ENCODE results near the gene PRRT1.
"Not testable (repeated sequence)": the region's sequence is repeated elsewhere in the genome, so short reads cannot be mapped to it uniquely, and the experiment has no call there.

PRRT1 gene

DNA sequence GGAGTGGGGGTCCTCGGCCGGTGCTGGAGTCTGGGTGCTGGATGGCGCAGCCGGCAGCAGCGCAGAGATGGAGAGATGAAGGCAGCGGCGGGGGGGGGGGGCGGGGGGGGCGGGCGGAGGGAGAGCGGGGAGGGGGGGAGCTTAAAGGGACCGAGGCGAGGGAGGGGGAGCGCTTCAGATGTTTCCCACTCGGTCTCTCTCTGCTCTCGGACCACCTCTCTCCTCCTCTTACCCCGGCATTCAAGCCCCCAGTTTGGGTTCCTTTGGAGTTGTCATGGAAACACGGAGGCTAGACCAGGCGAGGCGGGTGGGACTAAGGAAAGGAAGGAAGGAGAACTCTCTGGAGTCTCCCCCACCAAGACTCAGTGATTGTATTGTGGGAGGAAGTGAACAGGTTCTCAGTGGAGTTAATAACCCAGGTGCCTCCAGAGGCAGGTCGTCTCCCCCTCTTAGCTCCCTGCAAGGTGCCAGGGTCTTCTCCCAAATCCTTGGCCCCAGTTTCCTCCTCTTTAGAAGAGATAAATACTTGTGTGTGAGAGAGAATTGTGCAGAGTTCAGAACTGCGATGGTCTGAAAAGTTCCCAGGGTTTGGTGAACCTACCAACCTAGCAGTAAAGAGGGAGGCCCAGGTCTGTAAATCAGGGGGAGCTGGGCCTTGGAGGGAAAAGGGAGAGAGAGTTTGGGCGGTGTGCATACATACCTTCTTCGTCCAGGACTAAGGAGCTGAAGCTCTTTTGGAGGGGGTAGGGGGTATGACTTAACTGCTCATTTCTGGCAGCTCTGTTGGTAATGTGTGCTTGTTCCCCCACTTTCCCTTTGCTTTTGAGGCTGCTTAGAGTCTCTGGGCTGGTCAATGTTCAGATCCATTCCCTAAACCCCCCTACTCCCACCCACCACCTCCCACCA lies at the start of gene PRRT1:
Gene PRRT1 (minus strand): TSS at position 77 of the 906 bp plus-strand sequence. CDS start 112 bp downstream, outside the sequence.
- no peak for DNase-seq (ENCODE audit: low read depth in 2 of 2)

DNA sequence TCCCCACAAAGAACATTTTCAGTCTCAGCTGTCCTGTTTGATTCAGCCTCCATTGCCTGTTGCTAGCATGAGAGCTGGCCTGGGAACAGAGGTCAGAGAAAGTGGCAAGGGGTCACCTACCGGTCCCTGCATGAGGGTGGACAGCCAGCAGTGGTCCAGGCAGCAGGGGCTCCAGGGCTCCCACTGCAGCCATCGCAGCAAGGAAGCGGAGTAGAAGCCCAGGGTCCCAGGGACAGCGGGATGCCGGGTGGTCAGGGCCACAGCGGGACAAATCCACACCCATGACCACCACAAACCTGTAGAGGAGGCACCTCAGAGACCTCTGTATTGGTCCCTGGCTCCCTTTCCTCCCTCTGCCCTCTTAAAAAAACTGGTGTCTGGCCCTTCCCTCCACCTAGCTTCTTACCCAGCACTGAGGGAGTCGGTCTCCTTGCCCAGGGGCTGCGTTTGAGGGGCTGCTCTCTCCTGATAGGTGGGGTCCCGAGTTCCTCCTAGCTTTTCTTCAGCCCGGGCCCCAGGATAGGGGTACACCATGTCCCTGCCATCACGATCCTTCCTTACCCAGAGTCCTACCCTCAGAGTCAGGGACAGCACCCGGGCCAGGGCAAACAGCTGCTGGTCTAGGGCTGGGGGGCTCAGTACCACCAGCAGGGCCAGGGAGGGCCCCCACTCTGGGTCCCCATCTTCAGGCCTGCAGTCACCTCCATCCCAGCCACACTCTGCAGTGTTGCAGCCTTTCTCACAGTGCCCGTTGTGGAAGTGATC lies 49.2 kb upstream of the PRRT1 start:
- no peak for DNase-seq (ENCODE audit: low read depth in 2 of 2)

DNA sequence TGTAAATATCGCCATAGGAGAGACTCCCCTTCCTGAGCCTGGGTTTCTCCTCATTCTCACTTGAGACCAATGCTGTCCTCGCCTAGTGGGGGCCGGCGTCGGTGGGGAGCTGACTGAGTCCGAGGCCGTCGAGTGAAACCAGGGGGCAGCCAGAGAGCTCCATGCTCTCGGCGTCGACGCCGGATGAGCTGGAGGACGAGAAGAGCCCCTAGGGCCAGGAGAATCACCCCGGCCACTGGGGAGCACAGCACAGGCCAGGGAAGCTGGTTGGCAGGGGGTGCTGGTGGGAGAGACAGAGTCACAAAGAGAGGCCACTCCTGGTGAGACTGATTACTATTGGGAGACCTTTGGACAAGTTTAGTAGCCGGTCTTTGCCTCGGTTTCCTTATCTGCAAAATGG lies 47.1 kb upstream of the PRRT1 start:
- no peak for DNase-seq (ENCODE audit: low read depth in 2 of 2)

DNA sequence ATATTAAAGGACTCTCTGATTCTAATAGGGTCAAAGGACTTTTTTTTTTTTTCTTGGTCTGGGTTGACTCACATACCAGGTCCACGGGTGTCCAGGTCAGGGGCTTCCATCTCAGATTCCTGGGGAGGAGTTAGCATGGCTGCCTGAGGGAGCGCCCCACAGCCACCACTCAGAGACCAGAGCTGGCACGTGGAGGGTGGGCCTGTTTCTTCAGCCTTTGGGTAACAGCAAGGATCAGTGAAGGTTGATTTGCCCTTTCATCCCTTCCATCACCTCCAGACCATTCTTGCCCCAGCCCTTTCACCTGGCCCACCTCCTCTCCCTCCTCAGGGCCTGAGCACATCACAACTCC lies 46.6 kb upstream of the PRRT1 start:
- DNase-seq (ENCODE audit: low read depth in 2 of 2): no peak

DNA sequence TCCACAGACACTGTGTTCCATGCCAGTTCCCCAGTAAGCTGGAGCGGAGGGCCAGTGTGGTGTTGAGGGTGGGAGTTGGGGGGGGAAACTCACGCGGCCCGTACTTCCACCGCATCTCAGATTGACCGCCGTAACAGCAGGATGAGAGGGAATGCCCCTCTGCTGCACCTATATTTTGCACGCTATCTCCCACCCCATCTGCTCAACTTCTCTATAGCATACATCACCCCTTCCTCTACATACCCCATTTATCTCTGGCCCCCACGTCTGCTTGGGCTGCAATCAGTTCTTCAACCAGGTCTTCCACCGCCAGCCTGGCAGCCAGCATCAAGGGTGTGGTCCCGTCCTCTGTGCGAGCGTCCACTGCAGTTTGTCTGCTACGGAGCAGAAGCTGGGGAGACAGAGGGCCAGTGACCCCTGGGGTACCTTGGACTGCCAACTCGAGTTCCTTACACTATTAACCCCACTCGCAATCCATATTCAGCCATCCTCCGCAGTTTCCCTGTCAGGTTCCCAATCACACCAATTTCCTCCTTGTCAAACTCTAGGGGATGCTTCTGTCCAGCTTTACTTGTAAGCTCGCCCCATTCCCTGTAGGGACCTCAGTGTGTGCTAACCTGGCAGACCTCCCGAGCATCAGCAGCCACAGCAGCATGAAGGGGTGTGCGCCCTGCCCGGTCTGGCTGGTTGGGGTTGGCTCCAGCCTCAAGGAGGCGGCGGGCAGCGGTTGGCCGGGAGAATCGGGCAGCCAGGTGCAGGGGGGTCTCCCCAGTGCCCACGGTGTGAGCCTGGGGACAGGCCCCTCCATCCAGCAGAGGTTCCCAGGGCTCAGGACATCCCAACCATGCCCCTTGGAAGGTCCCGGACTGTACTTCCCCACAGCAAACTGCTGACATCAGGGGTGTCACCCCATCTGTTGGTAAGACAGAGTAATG lies 45.2 kb upstream of the PRRT1 start:
- DNase-seq (ENCODE audit: low read depth in 2 of 2): no peak

DNA sequence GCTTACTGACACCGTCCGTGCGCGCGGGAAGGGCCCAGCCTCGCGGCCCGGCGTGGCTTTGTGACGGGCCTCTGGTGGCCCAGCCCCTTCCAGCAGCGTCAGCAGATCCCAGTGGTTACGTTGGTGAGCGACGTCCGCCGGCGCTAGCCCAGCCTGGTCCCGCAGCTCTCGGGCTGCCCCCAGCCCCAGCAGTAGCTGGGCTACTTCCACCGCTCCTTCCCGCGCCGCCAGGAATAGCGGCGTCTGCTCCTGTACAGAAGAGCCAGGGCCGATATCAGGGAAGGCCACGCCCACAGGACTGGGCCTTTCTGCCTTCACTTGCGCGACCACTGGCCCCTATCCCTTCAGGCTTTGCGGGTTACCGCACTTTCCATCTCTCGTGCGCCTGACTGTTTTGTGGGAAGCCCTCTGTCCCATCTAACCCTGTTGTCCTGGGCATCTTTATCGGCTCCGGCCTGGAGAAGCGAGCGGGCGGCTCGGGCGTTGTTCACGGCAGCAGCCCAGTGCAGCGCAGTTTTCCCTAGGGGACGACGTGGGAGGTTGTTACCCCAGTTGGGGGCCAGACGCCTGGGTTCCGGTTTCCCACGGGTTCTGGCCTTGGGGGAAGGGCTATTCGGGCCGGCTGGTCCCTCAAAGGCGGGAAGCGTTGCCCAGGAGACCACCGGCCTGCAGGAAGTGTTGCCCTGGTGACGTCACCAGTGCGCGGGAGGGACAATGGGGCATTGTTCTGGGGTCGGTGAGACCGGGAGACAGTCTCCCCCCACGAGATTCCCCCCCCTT lies 44.4 kb upstream of the PRRT1 start:
- DNase-seq (ENCODE audit: low read depth in 2 of 2): peak in 1 of 2 donors; percentile 45

DNA sequence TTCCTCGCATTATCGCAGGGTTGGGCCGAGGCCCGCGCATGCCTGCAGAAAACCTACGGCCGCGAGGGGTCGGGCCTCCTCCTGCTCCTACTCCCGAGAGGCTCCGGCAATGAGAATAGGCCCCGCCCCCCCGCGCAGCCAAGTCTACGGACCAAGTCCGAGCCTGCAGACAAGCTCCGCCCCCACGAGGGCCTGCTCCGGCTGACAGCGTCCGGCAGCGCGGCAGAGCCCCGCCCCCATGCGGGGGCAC lies 43.8 kb upstream of the PRRT1 start:
- peak; percentile 99 to 100 for DNase-seq (ENCODE audit: low read depth in 2 of 2)

DNA sequence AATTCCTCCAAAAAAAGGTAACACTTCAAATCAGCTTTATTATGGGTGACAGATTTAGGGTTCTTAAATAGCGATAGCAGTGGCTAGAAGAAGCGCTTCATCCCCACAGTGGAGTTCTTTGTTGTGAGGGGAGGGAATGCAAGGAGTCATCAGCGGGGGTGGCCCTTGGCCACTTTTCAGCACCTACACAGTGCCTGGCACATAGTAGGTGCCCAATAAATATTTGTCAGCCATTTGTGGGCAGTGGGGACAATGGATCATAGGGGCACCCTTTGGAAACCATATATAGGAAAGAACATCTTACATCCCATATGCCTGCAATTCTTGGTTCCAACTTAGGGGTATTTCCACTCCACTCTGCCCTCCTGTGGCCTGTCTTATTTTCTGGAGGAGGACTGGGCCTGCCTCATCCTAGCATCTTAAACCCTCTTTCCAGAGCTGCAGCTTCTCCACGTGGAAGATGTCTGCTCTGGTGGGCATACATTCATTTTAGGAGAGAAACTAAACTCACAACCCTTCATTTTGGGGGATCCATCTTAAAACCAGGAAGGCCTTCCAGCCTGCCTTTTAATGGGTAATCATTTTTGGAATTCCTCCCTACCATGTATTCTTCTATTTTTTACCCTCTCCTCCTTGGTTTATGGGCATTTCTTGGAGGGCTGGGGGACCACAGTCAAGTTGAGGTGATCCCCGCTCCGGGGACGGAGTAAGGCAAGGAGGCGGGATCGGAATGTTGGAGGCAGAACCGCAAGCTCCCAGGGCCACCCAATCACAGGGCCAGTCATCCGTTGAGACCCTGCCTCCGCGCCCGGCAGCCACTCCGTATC lies 43.3 kb upstream of the PRRT1 start:
- DNase-seq (ENCODE audit: low read depth in 2 of 2): no peak

DNA sequence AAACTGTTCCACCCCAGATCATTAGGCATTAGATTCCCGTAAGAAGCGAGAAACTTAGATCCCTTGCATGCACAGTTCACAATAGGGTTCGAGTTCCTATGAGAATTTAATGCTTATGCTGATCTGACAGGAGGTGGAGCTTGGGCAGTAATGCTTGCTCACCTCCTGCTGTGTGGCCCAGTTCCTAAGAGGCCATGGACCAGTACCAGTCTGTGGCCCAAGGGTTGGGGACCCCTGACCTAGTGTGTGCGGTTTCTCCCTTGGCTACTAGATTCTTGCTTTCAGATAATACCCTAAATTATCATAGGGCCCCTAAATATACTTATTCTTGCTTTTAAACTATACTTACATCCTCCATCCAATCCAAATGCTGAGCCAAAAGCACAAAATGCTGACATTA lies 42.6 kb upstream of the PRRT1 start:
- DNase-seq (ENCODE audit: low read depth in 2 of 2): no peak

DNA sequence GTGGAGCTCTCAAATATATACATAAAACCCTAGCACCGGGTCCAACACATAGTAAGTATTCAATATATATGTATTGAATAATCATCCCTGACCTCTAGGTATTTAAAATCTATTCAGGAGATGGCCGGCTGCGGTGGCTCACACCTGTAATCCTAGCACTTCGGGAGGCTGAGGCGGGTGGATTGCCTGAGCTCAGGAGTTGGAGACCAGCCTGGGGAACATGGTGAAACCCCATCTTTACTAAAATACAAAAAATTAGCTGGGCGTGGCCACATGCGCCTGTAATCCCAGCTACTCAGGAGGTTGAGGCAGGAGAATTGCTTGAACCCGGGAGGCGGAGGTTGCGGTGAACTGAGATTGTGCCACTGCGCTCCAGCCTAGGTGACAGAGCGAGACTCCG lies 41.4 kb upstream of the PRRT1 start:
- DNase-seq (ENCODE audit: low read depth in 2 of 2): not testable (repeated sequence)

DNA sequence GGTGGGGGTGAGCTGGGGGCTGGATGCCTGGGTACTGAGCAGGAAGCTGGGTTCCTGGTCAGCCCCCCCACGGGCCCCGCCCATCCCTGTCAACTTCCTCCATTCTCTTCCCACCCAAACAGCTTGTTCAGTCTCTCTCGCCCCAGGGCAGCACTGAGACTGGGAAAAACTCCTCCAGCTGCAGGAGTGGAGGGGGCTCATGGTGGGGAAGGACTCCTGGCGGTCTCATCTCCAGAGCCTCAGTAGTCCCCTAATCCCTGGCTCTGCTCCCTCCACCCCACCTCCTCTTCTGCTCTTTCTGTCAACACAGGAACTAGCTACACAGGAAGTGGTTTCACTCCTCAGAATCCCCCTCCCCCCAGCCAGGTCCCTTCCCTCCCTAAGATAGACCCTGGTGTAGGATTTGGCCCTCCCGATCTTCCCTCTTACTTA lies 40.9 kb upstream of the PRRT1 start, which contains the start of gene GPSM3:
Gene GPSM3 (minus strand): TSS at position 36 of the 432 bp plus-strand sequence. CDS start 130 bp downstream, outside the sequence.
- no peak for DNase-seq (ENCODE audit: low read depth in 2 of 2)

DNA sequence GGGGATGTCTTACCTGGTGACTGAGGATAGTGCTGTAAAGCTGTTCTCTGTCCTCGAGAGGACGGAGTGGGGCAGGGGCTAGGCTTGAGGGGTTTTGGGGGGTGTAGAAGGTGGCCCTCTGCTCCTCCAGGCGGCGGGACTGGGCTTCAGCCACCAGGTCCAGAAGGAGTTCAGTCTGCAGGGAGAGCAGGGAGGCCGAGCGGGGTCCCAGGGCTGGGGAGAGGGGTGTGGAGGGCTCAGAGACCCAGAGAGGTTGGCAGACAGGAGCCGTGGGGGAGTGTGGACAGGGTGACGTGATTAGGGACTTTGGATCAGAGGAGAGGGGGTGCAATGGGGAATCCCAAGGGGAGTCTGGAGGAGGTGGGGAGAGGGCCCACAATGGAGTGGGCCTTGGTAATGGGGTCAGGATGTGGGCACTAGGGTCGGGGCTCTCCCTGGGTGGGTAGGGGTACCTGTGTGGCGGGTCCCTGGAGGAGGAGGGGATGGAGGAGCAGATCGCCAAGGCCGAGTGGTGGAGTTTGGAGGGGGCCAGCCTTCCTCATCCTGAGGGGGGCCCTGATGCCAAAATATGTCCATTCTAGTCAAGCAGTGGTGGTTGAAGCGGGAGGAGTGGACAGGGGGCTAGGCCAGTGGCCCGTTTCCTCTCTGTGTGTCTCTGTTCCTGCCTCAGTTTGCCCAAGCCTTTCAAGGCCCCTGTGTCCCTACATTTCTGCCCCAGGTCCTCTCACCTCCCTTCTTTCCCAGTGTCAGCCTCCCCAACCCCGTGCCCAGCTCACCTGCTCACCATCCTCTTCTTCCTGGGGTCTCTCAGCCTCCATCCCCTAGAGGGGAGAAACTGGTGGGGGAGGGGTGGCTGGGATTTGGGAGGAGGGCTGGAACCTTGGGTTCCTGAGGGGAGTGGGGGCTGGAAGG lies 40.2 kb upstream of the PRRT1 start:
- DNase-seq (ENCODE audit: low read depth in 2 of 2): no peak

DNA sequence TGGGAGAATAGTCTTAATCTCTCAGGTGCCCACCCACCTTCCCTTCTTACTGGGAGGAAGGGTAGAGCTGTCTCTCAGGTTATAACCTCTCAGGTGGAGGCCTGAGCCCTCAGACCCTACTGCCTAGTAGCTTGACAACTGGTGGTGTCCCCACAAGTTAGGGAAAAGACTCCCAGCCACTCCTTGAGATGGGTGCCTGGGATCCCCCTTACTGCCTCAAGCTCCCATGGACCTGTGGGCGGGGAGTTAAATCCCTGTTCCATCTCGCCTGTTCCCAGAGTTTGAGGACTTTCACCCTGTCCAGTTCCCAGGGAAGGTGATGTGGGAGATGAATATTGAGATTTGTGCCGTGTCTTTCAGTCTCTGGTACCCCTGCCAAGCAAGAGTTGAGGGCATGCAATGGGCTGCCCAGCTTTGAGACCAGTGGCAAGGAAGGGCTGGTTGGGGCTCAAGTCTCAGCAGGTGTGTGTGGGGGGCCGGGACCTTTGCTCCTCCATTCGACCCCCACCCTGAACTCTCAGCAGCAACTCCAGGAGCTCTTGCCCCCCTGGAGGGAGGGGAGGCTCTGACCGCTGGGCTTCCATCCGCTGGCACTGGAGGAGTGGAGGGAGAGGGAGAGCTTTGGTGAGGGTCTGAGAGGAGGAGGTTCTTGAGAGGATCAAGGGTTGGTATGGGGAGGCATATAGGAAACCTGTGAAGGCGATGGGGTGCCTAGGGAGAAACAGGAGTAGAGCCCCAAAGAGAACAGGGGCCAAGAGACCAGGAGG lies 39.4 kb upstream of the PRRT1 start:
- no peak for DNase-seq (ENCODE audit: low read depth in 2 of 2)

DNA sequence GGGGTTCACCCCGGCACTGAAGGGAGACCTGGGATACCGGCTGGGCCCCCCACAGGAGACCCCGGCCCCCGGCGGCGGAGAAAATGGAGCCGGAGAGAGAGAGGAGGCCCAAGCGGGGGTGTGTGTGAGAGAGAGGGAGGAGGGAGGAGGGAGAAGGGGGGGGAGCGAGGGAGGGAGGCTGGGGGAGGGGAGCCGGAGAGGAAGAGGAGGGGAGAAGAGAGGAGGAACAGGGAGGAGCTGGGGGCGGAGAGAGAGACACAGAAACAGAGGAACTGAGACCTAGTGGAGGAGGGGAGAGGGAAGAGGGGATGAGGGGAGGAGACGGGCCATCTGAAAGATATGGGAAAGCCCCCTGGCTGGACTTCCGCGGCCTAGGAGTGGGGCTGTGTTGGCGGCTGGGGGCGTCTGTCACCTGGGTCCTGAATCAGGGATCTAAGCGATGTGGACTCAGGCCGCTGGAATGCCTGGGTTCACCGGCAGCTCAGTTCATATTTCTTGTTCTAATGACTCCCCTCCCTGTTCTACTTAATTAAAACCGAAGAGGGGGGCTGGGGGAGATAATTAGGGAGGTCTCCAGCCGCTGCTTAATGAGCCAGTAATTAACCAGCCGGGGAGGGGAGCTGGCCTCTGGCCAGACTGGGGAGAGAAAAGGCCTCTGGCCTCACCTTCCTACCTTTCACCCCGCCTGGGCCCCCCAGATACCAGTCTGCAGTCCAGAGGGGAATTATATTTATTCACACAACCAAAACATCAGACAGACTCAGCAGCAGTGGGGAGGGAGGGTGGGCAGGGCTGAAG lies 38.5 kb upstream of the PRRT1 start, which contains the start of gene PBX2:
Gene PBX2 (minus strand): TSS at position 149 of the 798 bp plus-strand sequence. CDS start 287 bp downstream, outside the sequence.
- DNase-seq (ENCODE audit: low read depth in 2 of 2): peak; percentile 64 to 75

DNA sequence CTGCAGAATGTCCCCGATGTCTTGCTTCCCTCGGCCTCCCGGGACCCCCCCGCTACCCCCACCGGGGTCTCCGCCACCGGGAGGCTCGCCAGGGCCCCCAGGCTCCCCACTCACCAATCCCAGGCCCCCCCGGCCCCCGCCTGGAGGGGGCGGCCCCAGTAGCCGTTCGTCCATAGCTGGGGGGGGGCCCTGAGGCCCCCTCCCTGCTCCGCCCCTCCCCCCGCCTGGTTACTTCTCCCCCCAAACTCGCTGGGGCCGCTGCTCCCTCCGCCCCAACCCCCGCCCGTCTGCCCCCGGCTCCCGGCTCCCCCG lies 38.0 kb upstream of the PRRT1 start:
- DNase-seq (ENCODE audit: low read depth in 2 of 2): no peak

DNA sequence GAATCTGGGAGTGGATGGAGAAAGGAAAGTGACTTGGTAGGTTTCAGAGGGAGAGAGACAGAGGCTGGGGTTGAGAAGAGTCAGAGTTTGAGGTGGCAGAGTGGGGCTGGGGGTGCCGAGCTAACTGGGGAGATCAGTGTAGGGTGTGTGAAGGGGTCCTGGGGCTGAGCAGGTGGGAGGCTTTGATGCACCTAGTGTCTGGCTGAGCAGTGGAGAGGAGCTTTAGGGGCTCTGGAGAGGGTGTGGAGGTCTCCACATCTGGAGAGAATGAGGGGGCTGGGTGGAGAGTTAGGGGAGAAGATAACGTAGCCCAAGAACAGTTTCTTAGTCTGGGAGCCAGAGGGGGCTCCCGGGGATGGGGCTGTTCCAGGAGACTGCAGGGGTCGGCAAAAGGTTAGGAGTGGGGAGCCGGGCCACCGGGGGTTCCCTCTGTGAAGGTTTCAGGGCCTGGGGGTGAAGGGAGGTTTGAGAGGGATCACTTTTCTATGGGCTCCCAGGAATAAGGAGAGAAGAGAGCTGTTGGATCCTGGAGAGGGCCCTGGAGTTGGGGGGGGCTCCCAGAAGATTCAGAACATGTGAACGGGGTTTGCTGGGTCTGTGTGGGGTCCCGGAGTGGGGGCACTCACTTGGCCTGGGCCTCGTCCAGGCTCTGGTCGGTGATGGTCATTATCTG lies 37.5 kb upstream of the PRRT1 start:
- DNase-seq (ENCODE audit: low read depth in 2 of 2): no peak

All from stimulated activated CD8-positive, alpha-beta memory T cell treated with anti-CD3 and anti-CD28 coated beads, Interleukin-15, amount 100 ng/mL, for 4 hours (primary cell).